Fibroblast of skin of right quadriceps (primary cell): ENCODE measurements around the gene CFAP65.

Experiments used
- DNase-seq: peaks from one replicate; pipeline ENCODE4 v3.0.0-alpha.2; 2013

CFAP65 gene

GRCh38 chr2:219060821-219061791 lies 19.8 kb upstream of the CFAP65 start, which contains the start of gene IHH:
Gene IHH, minus strand, starts transcription at chr2:219060921. Its CDS starts 454 bp downstream, at chr2:219060467.
- no peak for DNase-seq

GRCh38 chr2:219059725-219060682 lies 18.7 kb upstream of the CFAP65 start:
- DNase-seq, result no peak

- DNase-seq, result no peak
Measured at GRCh38 chr2:219059375-219059724, 18.0 kb upstream of the CFAP65 start.

GRCh38 chr2:219058541-219059374 lies 17.4 kb upstream of the CFAP65 start:
- no peak for DNase-seq

- DNase-seq, result peak; percentile 43
Measured at GRCh38 chr2:219057709-219058540, 16.6 kb upstream of the CFAP65 start.

GRCh38 chr2:219056896-219057708 lies 15.8 kb upstream of the CFAP65 start:
- DNase-seq, result no peak

- no peak for DNase-seq
Measured at GRCh38 chr2:219056176-219056895, 15.0 kb upstream of the CFAP65 start.

- DNase-seq, result no peak
Measured at GRCh38 chr2:219054956-219055903, 13.9 kb upstream of the CFAP65 start.

- DNase-seq, result no peak
Measured at GRCh38 chr2:219049282-219049681, 8.0 kb upstream of the CFAP65 start.

GRCh38 chr2:219045937-219046550 lies 4.7 kb upstream of the CFAP65 start:
- DNase-seq, result peak; percentile 13

GRCh38 chr2:219042750-219043149 lies 1.4 kb upstream of the CFAP65 start:
- DNase-seq, result no peak

- no peak for DNase-seq
Measured at GRCh38 chr2:219042157-219042556, 841 bp upstream of the CFAP65 start.

- no peak for DNase-seq
Measured at GRCh38 chr2:219038600-219038999, 2.7 kb downstream of the CFAP65 start.

- no peak for DNase-seq
Measured at GRCh38 chr2:219037783-219038499, 3.4 kb downstream of the CFAP65 start.

GRCh38 chr2:219035942-219036341 lies 5.4 kb downstream of the CFAP65 start:
- DNase-seq, result no peak

- DNase-seq, result no peak
Measured at GRCh38 chr2:219034823-219035222, 6.5 kb downstream of the CFAP65 start.

GRCh38 chr2:219032051-219032745 lies 9.1 kb downstream of the CFAP65 start:
- no peak for DNase-seq
